NCI-H128 (cell line): ENCODE data around the gene TSPAN8.
"Not testable (repeated sequence)": the region's sequence is repeated elsewhere in the genome, so short reads cannot be mapped to it uniquely, and the experiment has no call there.

ENCODE experiments used
- DNase-seq: peaks from one replicate; lab custom pipeline; 2025; ENCODE audit not compliant: unreplicated experiment; lab: John Stamatoyannopoulos, UW

Gene TSPAN8

DNA sequence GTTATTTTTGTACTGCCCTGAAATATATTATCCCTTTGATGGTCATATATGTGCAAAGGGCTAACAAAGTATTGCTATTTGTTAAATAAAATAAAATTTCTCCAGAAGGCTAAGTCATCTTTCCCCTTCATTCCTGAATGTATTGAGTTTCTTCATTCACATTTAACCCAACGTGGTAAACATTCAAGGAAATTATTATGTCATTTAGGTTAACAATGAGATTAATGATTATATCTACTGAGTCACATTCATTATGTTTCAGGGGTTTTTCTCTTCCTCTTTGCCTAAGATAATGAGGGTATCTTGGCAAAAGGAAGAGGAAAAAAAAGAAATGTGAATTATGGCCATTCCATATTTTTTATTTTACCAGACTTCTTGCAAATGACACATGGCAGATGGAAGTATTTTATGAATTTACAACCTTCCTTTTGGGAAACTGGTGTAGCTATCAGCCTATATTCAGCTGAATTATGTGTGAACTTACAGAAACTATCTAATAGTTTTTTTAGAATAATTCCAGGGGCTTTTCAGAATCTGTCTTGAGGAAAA is 27.2 kb downstream of the TSPAN8 start:
- DNase-seq = no peak

DNA sequence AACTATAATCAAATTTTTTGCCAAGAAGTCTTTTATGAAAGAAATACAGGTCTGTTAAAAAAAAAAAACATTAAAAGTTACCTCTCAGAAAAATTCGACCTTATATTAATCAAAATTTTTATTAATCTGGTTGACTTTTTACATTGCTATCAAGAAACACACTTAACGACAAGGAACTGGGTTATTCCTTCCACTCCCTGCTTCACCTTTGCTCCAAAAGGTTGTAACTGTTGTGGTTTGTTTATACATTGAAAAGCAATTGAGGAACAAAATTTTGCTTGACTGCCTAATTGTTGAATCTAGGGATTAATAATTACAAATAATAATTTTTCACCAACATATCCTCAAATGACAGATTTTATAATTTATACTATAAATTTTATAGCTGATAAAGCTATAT is 28.4 kb downstream of the TSPAN8 start:
- no peak for DNase-seq

DNA sequence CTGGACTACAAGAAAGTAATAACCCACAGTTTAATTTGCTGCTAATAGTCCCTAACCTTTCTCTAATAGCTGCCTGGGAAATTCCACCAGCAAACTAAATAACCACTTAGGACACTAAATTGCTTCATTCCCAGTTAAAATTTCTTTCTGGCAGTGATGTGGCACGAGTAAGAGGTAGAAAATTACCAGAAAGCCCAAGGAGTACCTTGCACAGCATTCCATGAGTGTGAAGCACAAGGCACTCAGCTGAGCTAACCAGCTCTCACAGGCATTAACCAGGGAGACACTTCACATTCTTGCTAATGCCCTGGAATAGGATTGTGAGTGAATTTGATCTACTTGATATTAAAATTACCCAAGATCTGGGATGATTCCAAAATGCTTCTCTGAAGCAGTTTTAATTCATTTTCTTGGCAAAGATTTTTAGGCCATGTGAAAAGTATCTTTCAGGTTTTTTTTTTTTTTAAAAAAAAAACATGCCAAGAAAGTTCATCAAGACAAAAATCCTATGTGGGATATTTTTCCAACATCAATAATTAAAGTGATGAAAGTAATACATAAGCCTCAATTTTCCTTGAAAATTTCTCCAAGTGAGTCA is 29.5 kb downstream of the TSPAN8 start:
- no peak for DNase-seq

GRCh38 chr12:71125949-71126348 is 31.9 kb downstream of the TSPAN8 start:
- no peak for DNase-seq

DNA sequence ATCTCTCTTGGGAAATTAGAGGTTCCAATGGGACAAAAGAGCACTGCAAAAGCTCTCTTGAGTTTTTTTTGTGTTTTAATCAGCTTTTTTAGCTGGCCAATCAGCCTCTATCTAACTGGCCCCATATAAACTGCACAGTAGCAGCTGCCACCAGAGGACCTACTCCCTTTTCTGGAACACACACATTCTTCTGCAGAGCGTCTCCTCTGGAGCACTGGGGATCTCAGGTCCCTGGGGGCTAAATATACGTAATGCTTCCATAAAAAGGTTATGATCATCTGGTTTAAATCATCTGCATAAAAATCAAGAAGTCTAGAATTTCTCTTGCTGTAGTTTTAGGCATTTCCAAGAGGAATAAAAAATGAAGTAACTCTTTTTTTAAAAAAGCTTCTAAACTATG is 32.3 kb downstream of the TSPAN8 start:
- DNase-seq = no peak

DNA sequence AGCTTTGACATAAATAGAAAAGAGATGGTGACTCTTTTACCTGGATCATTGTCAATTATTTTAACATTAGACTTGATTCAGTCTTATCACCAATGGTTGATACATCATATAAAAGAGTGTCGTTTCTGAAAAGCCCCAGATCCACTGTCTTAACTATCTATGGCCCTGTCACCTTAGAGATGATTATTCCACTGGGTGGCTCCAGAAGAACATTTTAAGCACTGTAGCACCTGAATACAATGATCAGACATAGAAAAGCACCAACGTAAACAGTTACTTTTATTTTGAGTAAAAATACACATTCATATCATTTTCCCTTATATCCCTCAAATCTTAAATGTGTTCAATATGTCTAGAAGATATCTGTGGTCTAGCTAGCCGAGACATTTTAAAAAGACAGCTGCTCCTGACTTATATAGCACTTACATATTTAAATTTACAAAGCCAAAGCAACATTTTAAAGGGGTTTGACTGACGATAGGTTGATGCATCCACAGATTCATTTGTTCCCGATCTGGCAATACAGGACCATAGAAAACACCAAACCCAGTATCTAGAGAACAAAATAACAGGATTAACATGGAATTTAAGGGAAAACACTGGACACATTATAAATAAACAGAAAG is 32.9 kb downstream of the TSPAN8 start:
- DNase-seq = no peak

GRCh38 chr12:71113148-71113547 is 44.7 kb downstream of the TSPAN8 start:
- DNase-seq = not testable (repeated sequence)

- DNase-seq = no peak
These were observed 48.0 kb downstream of the TSPAN8 start for GRCh38 chr12:71109834-71110233.

DNA sequence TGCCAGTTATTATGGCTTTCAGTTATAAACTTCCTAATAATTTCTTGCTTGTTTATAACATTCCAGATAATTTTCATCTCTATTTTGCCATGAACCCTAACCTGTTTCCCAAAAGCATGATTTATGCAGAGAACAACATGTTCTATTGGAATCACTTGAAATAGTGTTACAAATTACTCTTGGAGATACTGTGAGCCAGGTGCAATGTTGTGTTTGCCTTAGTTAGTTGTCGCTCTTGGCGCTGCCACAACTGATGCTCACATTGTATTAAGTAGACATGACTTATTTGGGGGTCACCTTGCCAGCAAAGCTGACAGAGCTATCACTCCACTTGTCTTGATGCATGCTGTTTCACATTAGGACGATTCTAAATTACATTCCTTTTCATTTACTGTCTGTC is 49.4 kb downstream of the TSPAN8 start:
- no peak for DNase-seq

- no peak for DNase-seq
These were observed 49.9 kb downstream of the TSPAN8 start for GRCh38 chr12:71107936-71108335.

GRCh38 chr12:71105956-71106355 is 51.8 kb downstream of the TSPAN8 start:
- no peak for DNase-seq

DNA sequence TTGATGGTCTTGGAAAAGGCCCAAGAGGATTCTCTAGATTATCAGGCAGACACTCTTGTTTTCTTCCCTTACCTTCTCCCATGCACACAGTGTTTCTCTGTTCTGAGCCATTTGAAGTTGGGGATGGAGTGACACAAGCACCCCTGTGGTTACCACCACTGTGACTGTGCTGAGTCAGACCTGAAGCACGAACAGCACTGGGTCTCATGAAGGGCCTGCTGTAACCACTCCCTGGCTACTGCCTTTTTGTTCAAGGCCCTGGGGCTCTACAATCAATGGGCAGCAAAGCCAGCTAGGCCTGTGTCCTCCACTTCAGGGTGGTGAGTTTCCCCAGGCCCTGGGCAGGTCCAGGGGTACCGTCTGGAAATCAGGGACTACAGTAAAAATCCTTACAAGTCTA is 65.5 kb downstream of the TSPAN8 start:
- DNase-seq = no peak

GRCh38 chr12:71090971-71091370 is 66.8 kb downstream of the TSPAN8 start:
- DNase-seq = no peak

DNA sequence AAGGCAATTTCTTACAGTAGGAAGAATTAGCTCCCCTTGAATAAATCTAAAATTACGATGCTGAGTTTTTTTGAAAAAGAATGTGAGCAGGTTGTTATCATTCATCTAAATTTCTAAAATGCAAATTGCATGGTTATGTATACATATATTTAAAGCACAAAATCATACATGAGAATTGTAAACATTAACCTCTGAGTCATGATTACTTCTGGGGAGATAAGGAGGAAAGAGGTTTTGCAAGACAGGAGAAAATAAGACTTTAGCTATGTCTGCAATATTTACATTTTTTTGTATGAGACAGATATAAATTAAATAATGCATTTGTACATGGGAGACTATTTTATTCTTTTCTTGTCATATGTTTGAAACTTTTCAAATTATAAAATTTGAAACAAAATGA is 72.2 kb downstream of the TSPAN8 start:
- DNase-seq = no peak

DNA sequence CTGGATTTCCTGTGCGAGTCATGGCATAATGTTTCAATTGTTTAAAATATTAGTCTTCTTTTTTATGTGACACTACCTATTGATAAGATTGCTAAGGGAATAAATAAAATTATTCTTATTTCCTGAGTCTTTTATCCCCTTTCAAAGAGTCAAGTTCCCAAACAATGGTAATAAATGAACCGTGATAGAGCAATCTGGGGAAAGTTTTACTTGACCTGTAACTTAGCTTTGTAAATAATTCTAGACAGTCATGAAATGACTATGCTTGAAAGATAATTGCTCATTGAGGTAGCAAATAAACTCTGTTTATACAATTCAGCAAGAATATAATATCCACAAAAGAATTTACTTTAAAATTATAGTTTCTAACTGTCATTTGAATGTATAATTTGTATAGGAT is 82.1 kb downstream of the TSPAN8 start:
- DNase-seq = no peak
